ENCODE measurements around the gene ADARB2.

Gene ADARB2

GRCh38 chr10:1241973-1242935 lies 495.1 kb downstream of the ADARB2 start:
- ChIA-PET POLR2A (ENCODE audit: low non-redundant PET) (no interaction called here), CTCF (no interaction called here)
- no peak for DNase-seq (ENCODE audit: low spot score)
- no peak for TF ChIP-seq CTCF (conservative IDR thresholded peaks at IDR 0.05; ENCODE audit: low read depth)
- no peak overlapping the region for H3K27ac ChIP-seq

DNA sequence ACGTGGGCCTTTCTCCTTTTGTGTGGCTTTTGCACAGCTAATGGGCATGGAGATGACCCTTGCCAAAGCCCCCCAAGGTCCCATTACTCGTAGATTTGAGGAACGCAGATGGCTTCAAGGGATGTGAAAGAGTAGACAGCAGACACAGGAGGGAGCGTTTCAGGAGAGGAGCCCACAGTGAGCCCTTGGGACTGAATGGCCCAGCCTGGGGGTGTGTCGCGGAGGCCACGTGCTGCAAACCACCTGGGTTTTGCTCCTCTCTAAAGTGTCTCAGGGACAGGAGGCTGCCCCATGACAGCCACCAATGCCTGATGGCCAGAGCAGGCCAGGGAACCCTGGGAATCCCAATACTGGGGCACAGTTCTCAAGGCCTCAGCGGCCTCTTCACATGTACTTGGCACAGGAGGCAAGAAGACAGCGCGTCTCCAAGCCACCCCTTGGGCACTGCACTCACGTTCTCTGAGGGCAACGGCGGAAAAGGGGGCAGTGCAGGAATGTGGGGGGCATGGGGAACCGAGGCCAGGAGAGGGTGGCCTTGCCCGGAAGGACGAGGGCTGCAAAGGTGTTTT lies 495.9 kb downstream of the ADARB2 start:
- no peak for DNase-seq (ENCODE audit: low spot score)
- no peak overlapping the region for H3K27ac ChIP-seq
- POLR2A ChIA-PET (ENCODE audit: low non-redundant PET) = no interaction called here
- no peak for TF ChIP-seq CTCF (conservative IDR thresholded peaks at IDR 0.05; ENCODE audit: low read depth)
- CTCF ChIA-PET = no interaction called here

GRCh38 chr10:1240341-1240775 lies 497.0 kb downstream of the ADARB2 start:
- CTCF ChIA-PET = no interaction called here
- DNase-seq (ENCODE audit: low spot score) = no peak

DNA sequence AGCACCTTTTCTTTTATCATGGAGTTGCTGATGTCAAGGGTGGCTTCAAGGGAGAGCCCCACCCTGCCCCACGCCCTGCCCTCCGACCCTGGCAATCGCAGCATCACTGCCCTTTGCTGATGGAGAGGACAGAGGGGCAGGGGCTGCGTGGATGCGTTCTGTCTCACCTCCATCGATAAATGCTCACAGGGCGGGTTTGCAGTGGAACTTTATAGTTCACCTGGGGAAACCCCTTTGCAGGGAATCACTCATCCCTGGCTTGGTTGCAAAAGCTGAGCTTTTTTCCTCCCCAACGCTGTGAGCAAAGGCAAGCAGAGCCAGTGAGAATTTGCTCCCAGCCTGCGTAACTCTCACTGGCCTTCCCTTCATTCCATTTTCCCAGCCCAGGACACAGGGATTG lies 504.3 kb downstream of the ADARB2 start:
- DNase-seq (ENCODE audit: low spot score) = no peak
- POLR2A ChIA-PET (ENCODE audit: low non-redundant PET) = no interaction called here

More at GRCh38 chr10:1240341-1240775, 497.0 kb downstream of the ADARB2 start:
- TF ChIP-seq CTCF (conservative IDR thresholded peaks at IDR 0.05; ENCODE audit: low read depth) = no peak
- POLR2A ChIA-PET (ENCODE audit: low non-redundant PET) = no interaction called here
- no peak overlapping the region for H3K27ac ChIP-seq

DNA sequence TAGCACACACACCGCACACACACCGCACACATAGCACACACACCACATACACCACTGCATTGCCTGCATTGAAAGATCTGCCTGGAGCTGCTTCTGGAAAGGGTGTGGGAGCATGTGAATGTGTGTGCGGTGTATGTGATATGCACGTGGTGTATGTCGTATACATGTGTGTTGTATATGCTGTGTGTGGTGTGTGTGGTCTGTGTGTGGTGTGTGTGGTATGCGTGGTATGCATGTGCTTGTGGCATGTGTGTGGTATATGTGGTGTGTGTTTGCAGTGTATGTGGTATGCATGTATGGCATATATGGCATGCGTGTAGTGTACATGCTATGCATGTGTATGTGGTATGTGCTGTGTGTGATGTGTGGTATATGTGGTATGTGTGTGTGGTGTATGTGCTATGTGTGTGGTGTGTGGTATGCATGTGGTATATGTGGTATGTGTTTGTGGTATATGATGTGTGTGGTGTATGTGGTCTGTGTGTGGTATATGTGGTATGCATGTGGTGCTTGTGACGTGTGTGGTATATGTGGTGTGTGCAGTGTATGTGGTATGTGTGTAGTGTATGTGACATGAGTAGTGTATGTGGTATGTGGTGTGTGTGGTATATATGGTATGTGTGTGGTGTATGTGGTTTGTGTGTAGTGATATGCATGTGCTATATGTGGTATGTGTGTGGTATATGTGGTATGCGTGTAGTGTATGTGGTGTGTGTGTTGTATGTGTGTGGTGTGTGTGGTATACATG lies 505.0 kb downstream of the ADARB2 start:
- TF ChIP-seq CTCF (conservative IDR thresholded peaks at IDR 0.05; ENCODE audit: low read depth) = no peak
- CTCF ChIA-PET = interaction anchor here (0.5 kb wide), 1 partner anchor 735 kb away, joined by 3 read pairs; no protein-coding TSS in a partner anchor
- no peak overlapping the region for H3K27ac ChIP-seq

More for the DNA sequence above, 504.3 kb downstream of the ADARB2 start:
- no peak overlapping the region for H3K27ac ChIP-seq
- CTCF ChIA-PET = no interaction called here
- TF ChIP-seq CTCF (conservative IDR thresholded peaks at IDR 0.05; ENCODE audit: low read depth) = no peak

GRCh38 chr10:1230592-1231275 lies 506.6 kb downstream of the ADARB2 start:
- ChIA-PET CTCF (no interaction called here), POLR2A (ENCODE audit: low non-redundant PET) (no interaction called here)
- no peak overlapping the region for H3K27ac ChIP-seq
- DNase-seq (ENCODE audit: low spot score) = no peak
- TF ChIP-seq CTCF (conservative IDR thresholded peaks at IDR 0.05; ENCODE audit: low read depth) = no peak

More for the DNA sequence above, 505.0 kb downstream of the ADARB2 start:
- POLR2A ChIA-PET (ENCODE audit: low non-redundant PET) = no interaction called here
- DNase-seq (ENCODE audit: low spot score) = no peak
